CD4-positive, alpha-beta T cell treated with Interleukin-6 at 100 ng/mL for 8 hours (primary cell): ENCODE results near the gene CDC42SE2.
A peak's percentile ranks its signal among the peaks of the same experiment; 100 is the strongest.
"Not testable (repeated sequence)": the region's sequence is repeated elsewhere in the genome, so short reads cannot be mapped to it uniquely, and the experiment has no call there.

Source experiments
- DNase-seq: peaks from one replicate; pipeline ENCODE4 v3.0.0-alpha.2; 2020; ENCODE audit warnings: mixed read lengths, low spot score

Gene CDC42SE2

GRCh38 chr5:131277875-131278740, 14.3 kb downstream of the CDC42SE2 start:
- no peak for DNase-seq

GRCh38 chr5:131278741-131279124, 14.9 kb downstream of the CDC42SE2 start:
- DNase-seq, result not testable (repeated sequence)

- DNase-seq, result no peak
Observed at GRCh38 chr5:131279204-131279603, 15.4 kb downstream of the CDC42SE2 start.

- no peak for DNase-seq
Observed at GRCh38 chr5:131280417-131280816, 16.6 kb downstream of the CDC42SE2 start.

- peak; percentile 79 for DNase-seq
Observed at GRCh38 chr5:131281133-131281867, 17.4 kb downstream of the CDC42SE2 start.

GRCh38 chr5:131281868-131282234, 18.0 kb downstream of the CDC42SE2 start:
- DNase-seq, result no peak

GRCh38 chr5:131282235-131282634, 18.4 kb downstream of the CDC42SE2 start:
- no peak for DNase-seq

GRCh38 chr5:131285703-131286399, 22.0 kb downstream of the CDC42SE2 start:
- DNase-seq, result no peak

- no peak for DNase-seq
Observed at GRCh38 chr5:131286400-131286715, 22.5 kb downstream of the CDC42SE2 start.

- DNase-seq, result no peak
Observed at GRCh38 chr5:131288328-131288727, 24.5 kb downstream of the CDC42SE2 start.

GRCh38 chr5:131289738-131290137, 25.9 kb downstream of the CDC42SE2 start:
- DNase-seq, result no peak

- DNase-seq, result no peak
Observed at GRCh38 chr5:131296213-131296672, 32.4 kb downstream of the CDC42SE2 start.

GRCh38 chr5:131297886-131298285, 34.0 kb downstream of the CDC42SE2 start:
- no peak for DNase-seq

- DNase-seq, result no peak
Observed at GRCh38 chr5:131299465-131299864, 35.6 kb downstream of the CDC42SE2 start.

- DNase-seq, result no peak
Observed at GRCh38 chr5:131302506-131302905, 38.7 kb downstream of the CDC42SE2 start.

GRCh38 chr5:131303537-131303936, 39.7 kb downstream of the CDC42SE2 start:
- no peak for DNase-seq

- no peak for DNase-seq
Observed at GRCh38 chr5:131304414-131304813, 40.6 kb downstream of the CDC42SE2 start.

GRCh38 chr5:131305138-131305689, 41.4 kb downstream of the CDC42SE2 start:
- no peak for DNase-seq

- no peak for DNase-seq
Observed at GRCh38 chr5:131305906-131306305, 42.1 kb downstream of the CDC42SE2 start.

- DNase-seq, result not testable (repeated sequence)
Observed at GRCh38 chr5:131312235-131312772, 48.5 kb downstream of the CDC42SE2 start.

GRCh38 chr5:131316026-131316425, 52.2 kb downstream of the CDC42SE2 start:
- no peak for DNase-seq

- no peak for DNase-seq
Observed at GRCh38 chr5:131316822-131317221, 53.0 kb downstream of the CDC42SE2 start.
